ENCODE results near the gene CORO2B. TPM values are rescaled to one million over a fixed set of nuclear protein-coding genes. Genes with fewer than 3 reads are reported as not detected.

The CORO2B gene
- total and polyA plus RNA-seq, 10 donors = 0.93 to 8.8 (median 3.6) TPM

GRCh38 chr15:68651916-68652525, 73.2 kb downstream of the CORO2B start:
- DNase-seq = peak; percentile 6
- H3K27me3 ChIP-seq (replicated peaks in 1 of 7) = peaks cover 0 to 7% (median 0%) of the 10 kb centered on the region in 7 donors
- intact Hi-C loops (cut with DNase I; ENCODE audit: low total_unique reads) = loop anchor here (10.0 kb wide), 1 partner anchor 87 kb away; no protein-coding TSS in a partner anchor
- no peaks in the 10 kb centered on the region for H3K9me3 ChIP-seq
- TF ChIP-seq POLR2AphosphoS5 (IDR thresholded peaks at IDR 0.05) (no peak), CTCF (IDR thresholded peaks at IDR 0.05 in 8 of 11, conservative IDR thresholded peaks at IDR 0.05 in 3 of 11) (no peak), POLR2A (IDR thresholded peaks at IDR 0.05) (no peak)
- H3K36me3 ChIP-seq = no peaks in the 10 kb centered on the region
- H3K4me3 ChIP-seq = no peak overlapping the region
- H3K4me1 ChIP-seq = no peaks in the 10 kb centered on the region
- WGBS, 5 donors = 71 to 80% (median 75%) methylated on average over 7 to 9 of the region's 9 CpGs
- H3K27ac ChIP-seq = no peak overlapping the region

DNA sequence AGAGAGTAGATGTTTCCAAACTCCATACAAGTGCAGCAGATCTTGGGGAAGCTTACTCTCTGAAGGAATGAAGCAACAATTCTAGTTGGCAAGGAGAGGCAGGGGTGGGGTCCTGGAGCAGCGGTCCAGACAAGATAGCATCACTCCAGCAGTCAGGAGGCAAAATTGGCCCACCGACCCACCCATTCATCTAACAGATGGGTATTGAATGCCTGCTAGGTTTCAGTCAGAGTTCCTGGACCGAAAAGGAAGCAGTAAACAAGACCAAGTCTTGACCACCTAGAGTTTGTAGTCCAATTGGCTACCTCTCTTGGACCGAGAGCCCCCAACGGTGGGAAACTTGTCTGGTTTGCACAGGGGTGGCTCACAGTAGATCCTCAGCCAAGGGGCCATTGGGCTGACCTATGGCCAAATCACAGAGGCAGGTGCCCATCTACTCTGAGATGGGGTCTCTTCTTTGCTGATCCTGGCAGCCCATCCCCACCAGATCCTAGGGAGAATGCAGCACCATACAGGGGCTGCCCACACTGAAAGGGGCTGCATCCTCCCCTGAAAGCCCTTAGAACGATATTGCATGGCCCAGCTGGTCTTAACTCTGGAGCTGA, 74.3 kb downstream of the CORO2B start:
- Histone ChIP-seq H3K27ac (no peak overlapping the region), H3K36me3 (no peaks in the 10 kb centered on the region)
- DNase-seq = peak; percentile 31

DNA sequence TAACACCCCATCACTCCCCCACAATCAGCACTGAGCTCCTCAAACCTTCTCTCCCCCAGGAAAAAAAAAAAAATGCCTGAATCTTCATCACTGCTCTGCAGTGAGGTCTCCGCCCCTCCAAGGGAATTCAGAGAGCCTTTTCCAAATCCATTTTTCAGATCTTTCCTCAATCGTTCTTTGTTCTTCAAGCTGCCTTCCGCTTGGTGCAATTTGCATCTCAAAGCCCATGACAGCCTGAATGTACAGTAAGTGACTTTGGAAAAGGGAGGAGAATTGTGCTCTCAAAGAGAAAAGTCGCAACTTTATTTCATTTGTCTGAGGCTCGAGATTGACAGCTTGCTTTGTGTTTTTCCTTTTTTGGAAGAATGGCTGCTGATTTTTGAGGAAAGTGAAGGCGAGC, 75.0 kb downstream of the CORO2B start:
- TF ChIP-seq CTCF (IDR thresholded peaks at IDR 0.05 in 8 of 11, conservative IDR thresholded peaks at IDR 0.05 in 3 of 11) = no peak
- no peak for TF ChIP-seq POLR2AphosphoS5 (IDR thresholded peaks at IDR 0.05)
- TF ChIP-seq POLR2A (IDR thresholded peaks at IDR 0.05) = no peak
- intact Hi-C loops (cut with DNase I; ENCODE audit: low total_unique reads) = loop anchor here (10.0 kb wide), 1 partner anchor 89 kb away; no protein-coding TSS in a partner anchor
- 76 to 87% (median 80%) methylated on average over 6 of the region's 6 CpGs for WGBS, 5 donors
- DNase-seq = no peak
- Histone ChIP-seq H3K36me3 (no peaks in the 10 kb centered on the region), H3K4me3 (no peak overlapping the region), H3K27me3 (replicated peaks in 1 of 7) (peaks cover 0 to 7% (median 0%) of the 10 kb centered on the region in 7 donors), H3K4me1 (no peaks in the 10 kb centered on the region), H3K27ac (no peak overlapping the region), H3K9me3 (no peaks in the 10 kb centered on the region)

More for the DNA sequence above, 74.3 kb downstream of the CORO2B start:
- WGBS, 5 donors = 84 to 96% (median 88%) methylated on average over 6 of the region's 6 CpGs
- Histone ChIP-seq H3K27me3 (replicated peaks in 1 of 7) (peaks cover 0 to 7% (median 0%) of the 10 kb centered on the region in 7 donors), H3K4me1 (no peaks in the 10 kb centered on the region), H3K9me3 (no peaks in the 10 kb centered on the region), H3K4me3 (no peak overlapping the region)
- TF ChIP-seq POLR2AphosphoS5 (IDR thresholded peaks at IDR 0.05) = no peak
- TF ChIP-seq POLR2A (IDR thresholded peaks at IDR 0.05) = no peak
- TF ChIP-seq CTCF (IDR thresholded peaks at IDR 0.05 in 8 of 11, conservative IDR thresholded peaks at IDR 0.05 in 3 of 11) = no peak
- intact Hi-C loops (cut with DNase I; ENCODE audit: low total_unique reads) = loop anchor here (10.0 kb wide), 1 partner anchor 88 kb away; no protein-coding TSS in a partner anchor
